Hepatocyte (in vitro differentiated cells): ENCODE data around the gene FADS3. TPM values are rescaled to one million over a fixed set of nuclear protein-coding genes. Genes with fewer than 3 reads are reported as not detected.

Experiments used
- DNase-seq: peaks from one replicate; pipeline ENCODE4 v3.0.0-alpha.2; 2016; ENCODE audit warnings: low spot score
- H2AFZ ChIP-seq: fragments of 200-600 bp; sonication (generic); 2 replicates; pipeline ENCODE4 v1.6.0; 2016; ENCODE audit warnings: antibody characterized with exemption, mild to moderate bottlenecking
- H3K27ac ChIP-seq: fragments of 200-600 bp; sonication (generic); 2 replicates; pipeline ENCODE4 v1.5.1; 2016; ENCODE audit warnings: mild to moderate bottlenecking
- H3K27me3 ChIP-seq: fragments of 200-600 bp; sonication (generic); 2 replicates; pipeline ENCODE4 v1.6.1; 2016
- H3K36me3 ChIP-seq: fragments of 200-600 bp; sonication (generic); replicated peaks from 2 replicates; pipeline ENCODE4 v1.5.1; 2016; ENCODE audit warnings: low read depth; ENCODE audit not compliant: insufficient read depth
- H3K4me1 ChIP-seq: fragments of 200-600 bp; sonication (generic); 2 replicates; pipeline ENCODE4 v1.5.1; 2016; ENCODE audit warnings: mild to moderate bottlenecking, moderate library complexity; ENCODE audit not compliant: insufficient read depth
- H3K4me2 ChIP-seq: fragments of 200-600 bp; sonication (generic); 2 replicates; pipeline ENCODE4 v1.6.0; 2016
- H3K4me3 ChIP-seq: fragments of 200-600 bp; sonication (generic); 2 replicates; pipeline ENCODE4 v1.5.1; 2016; ENCODE audit warnings: mild to moderate bottlenecking
- H3K79me2 ChIP-seq: fragments of 200-600 bp; sonication (generic); 2 replicates; pipeline ENCODE4 v1.6.0; 2017; ENCODE audit warnings: mild to moderate bottlenecking
- H3K9me2 ChIP-seq: fragments of 200-600 bp; sonication (generic); replicated peaks from 2 replicates; pipeline ENCODE4 v1.6.0; 2017; ENCODE audit warnings: mild to moderate bottlenecking; ENCODE audit not compliant: insufficient read depth
- H3K9me3 ChIP-seq: fragments of 200-600 bp; sonication (generic); 2 replicates; pipeline ENCODE4 v1.5.1; 2016; ENCODE audit warnings: low read depth, mild to moderate bottlenecking
- H4K20me1 ChIP-seq: fragments of 200-600 bp; sonication (generic); 2 replicates; pipeline ENCODE4 v1.6.0; 2016; ENCODE audit warnings: mild to moderate bottlenecking; ENCODE audit not compliant: insufficient read depth, poor library complexity, severe bottlenecking
- EZH2 ChIP-seq: fragments of 200-600 bp; sonication (generic); IDR thresholded peaks from 2 replicates; pipeline ENCODE4 v1.6.1; 2016; ENCODE audit warnings: antibody characterized with exemption, mild to moderate bottlenecking, borderline replicate concordance
- EZH2phosphoT487 ChIP-seq: fragments of 200-600 bp; sonication (generic); IDR thresholded peaks from one replicate; pipeline ENCODE4 v1.6.1; 2018; ENCODE audit warnings: antibody characterized with exemption, mild to moderate bottlenecking, low read depth, moderate library complexity; ENCODE audit not compliant: unreplicated experiment, severe bottlenecking
- WGBS: methylation state at CpG from one replicate; pipeline ENCODE4 v1.1.6; 2016; ENCODE audit warnings: low lambda C conversion rate; ENCODE audit errors: missing lambda C conversion rate; 5-methylcytosine and 5-hydroxymethylcytosine counted together
- polyA plus RNA-seq: library from polyadenylated mRNA; unstranded; fragments of >200 nt; fragmentation: Nextera tagmentation; extraction: Ambion mirVana; gene quantifications from 2 replicates; pipeline ENCODE4 v1.2.1, GENCODE V29; 2016
- total RNA-seq: library from RNA; depleted of rRNA; stranded (reverse); fragments of >200 nt; gene quantifications from 2 replicates; pipeline ENCODE4 v1.2.3, GENCODE V29; 2014
- TF ChIP-seq, protein P1 (sequence below): fragments of 200-600 bp; sonication (generic); IDR thresholded peaks from 2 replicates; pipeline ENCODE4 v1.5.1; 2016; ENCODE audit warnings: antibody characterized with exemption, mild to moderate bottlenecking; ENCODE audit not compliant: poor library complexity

FADS3 gene
- total RNA-seq, result 19.4 and 25.0 TPM in 2 replicates
- 36.0 and 37.0 TPM in 2 replicates for polyA plus RNA-seq

GRCh38 chr11:61891331-61892084 lies at the start of gene FADS3:
Gene FADS3, minus strand, starts transcription at chr11:61891545. Its CDS starts 164 bp downstream, at chr11:61891381.
- Histone ChIP-seq H2AFZ (peak within 1 kb of the TSS; percentile 90), H3K4me2 (peak within 1 kb of the TSS; percentile 100), H3K9me3 (no peaks in the 10 kb centered on the region), H3K79me2 (no peaks in the 10 kb centered on the region), H3K4me1 (peaks cover 9% of the 10 kb centered on the region), H3K27me3 (no peaks in the 10 kb centered on the region), H4K20me1 (no peaks in the 10 kb centered on the region), H3K36me3 (no peaks in the 10 kb centered on the region), H3K4me3 (peak within 1 kb of the TSS; percentile 92), H3K9me2 (no peaks in the 10 kb centered on the region), H3K27ac (peak within 1 kb of the TSS; percentile 67)
- 2% methylated on average over 33 of the region's 96 CpGs for WGBS
- peak; percentile 92 for DNase-seq
- TF ChIP-seq, protein P1, sequence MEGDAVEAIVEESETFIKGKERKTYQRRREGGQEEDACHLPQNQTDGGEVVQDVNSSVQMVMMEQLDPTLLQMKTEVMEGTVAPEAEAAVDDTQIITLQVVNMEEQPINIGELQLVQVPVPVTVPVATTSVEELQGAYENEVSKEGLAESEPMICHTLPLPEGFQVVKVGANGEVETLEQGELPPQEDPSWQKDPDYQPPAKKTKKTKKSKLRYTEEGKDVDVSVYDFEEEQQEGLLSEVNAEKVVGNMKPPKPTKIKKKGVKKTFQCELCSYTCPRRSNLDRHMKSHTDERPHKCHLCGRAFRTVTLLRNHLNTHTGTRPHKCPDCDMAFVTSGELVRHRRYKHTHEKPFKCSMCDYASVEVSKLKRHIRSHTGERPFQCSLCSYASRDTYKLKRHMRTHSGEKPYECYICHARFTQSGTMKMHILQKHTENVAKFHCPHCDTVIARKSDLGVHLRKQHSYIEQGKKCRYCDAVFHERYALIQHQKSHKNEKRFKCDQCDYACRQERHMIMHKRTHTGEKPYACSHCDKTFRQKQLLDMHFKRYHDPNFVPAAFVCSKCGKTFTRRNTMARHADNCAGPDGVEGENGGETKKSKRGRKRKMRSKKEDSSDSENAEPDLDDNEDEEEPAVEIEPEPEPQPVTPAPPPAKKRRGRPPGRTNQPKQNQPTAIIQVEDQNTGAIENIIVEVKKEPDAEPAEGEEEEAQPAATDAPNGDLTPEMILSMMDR, result no peak
- TF ChIP-seq EZH2phosphoT487 (no peak), EZH2 (no peak)

- no peak overlapping the region for H3K4me2 ChIP-seq
- H3K79me2 ChIP-seq, result no peaks in the 10 kb centered on the region
- no peak for DNase-seq
- H3K27ac ChIP-seq, result no peak overlapping the region
- H3K9me2 ChIP-seq, result no peaks in the 10 kb centered on the region
- no peaks in the 10 kb centered on the region for H3K36me3 ChIP-seq
- no peaks in the 10 kb centered on the region for H3K4me1 ChIP-seq
- WGBS, result 87% methylated on average over 10 of the region's 10 CpGs
- H3K27me3 ChIP-seq, result no peaks in the 10 kb centered on the region
- H2AFZ ChIP-seq, result no peak overlapping the region
- no peak overlapping the region for H3K4me3 ChIP-seq
- H4K20me1 ChIP-seq, result no peaks in the 10 kb centered on the region
- no peaks in the 10 kb centered on the region for H3K9me3 ChIP-seq
- TF ChIP-seq, protein P1, result no peak
- TF ChIP-seq EZH2 (no peak), EZH2phosphoT487 (no peak)
Measured at GRCh38 chr11:61940466-61940865, 49.1 kb upstream of the FADS3 start.

DNA sequence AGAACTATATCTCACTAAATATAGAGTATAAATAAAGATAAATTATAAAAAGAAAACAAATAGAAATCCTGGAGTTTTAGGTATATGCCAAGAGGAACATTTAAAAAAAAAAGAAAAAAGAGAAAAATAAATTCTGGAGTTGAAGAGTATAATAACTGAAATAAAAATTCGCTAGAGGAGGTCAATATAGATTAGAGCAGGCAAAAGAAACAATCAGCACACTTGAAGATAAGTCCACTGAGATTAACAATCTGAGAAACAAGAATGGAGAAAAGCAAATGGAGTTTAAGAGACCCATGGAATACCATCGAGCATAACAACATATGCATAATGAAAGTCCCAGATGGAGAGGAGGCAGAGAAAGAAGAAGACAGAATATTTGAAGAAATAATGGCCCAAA lies 44.5 kb upstream of the FADS3 start:
- Histone ChIP-seq H3K27ac (no peak overlapping the region), H3K36me3 (no peaks in the 10 kb centered on the region), H3K4me1 (no peaks in the 10 kb centered on the region), H3K9me2 (no peaks in the 10 kb centered on the region), H4K20me1 (no peaks in the 10 kb centered on the region), H3K4me2 (no peak overlapping the region), H3K4me3 (no peak overlapping the region), H3K9me3 (no peaks in the 10 kb centered on the region), H2AFZ (no peak overlapping the region), H3K79me2 (no peaks in the 10 kb centered on the region), H3K27me3 (no peaks in the 10 kb centered on the region)
- no peak for DNase-seq
- 84% methylated on average over 2 of the region's 2 CpGs for WGBS
- TF ChIP-seq EZH2phosphoT487 (no peak), EZH2 (no peak)
- TF ChIP-seq, protein P1, result no peak
